GM23248 (cell line): Measurements from ENCODE around the gene COX19. TPM values are rescaled to one million over a fixed set of nuclear protein-coding genes. Genes with fewer than 3 reads are reported as not detected.
"Not testable (repeated sequence)": the region's sequence is repeated elsewhere in the genome, so short reads cannot be mapped to it uniquely, and the experiment has no call there.

Experiments used
- DNase-seq: peaks from one replicate; pipeline ENCODE4 v3.0.0-alpha.2; 2015
- H2AFZ ChIP-seq: fragments of 200-600 bp; sonication (generic); 2 replicates; pipeline ENCODE4 v1.6.1; 2016; ENCODE audit warnings: antibody characterized with exemption
- H3F3A ChIP-seq: fragments of 200-600 bp; sonication (generic); 2 replicates; pipeline ENCODE4 v1.6.1; 2016; ENCODE audit warnings: mild to moderate bottlenecking, antibody characterized with exemption, mixed run types; ENCODE audit not compliant: insufficient read depth
- H3K27ac ChIP-seq: fragments of 200-600 bp; sonication (generic); 2 replicates; pipeline ENCODE4 v1.5.1; 2016; ENCODE audit warnings: mild to moderate bottlenecking
- H3K27me3 ChIP-seq: fragments of 200-600 bp; sonication (generic); replicated peaks from 2 replicates; pipeline ENCODE4 v1.6.1; 2016; ENCODE audit warnings: mild to moderate bottlenecking; ENCODE audit not compliant: insufficient read depth
- H3K36me3 ChIP-seq: fragments of 200-600 bp; sonication (generic); 2 replicates; pipeline ENCODE4 v1.6.1; 2016; ENCODE audit warnings: low read depth, mild to moderate bottlenecking
- H3K4me1 ChIP-seq: fragments of 200-600 bp; sonication (generic); 2 replicates; pipeline ENCODE4 v1.6.1; 2016; ENCODE audit warnings: mild to moderate bottlenecking; ENCODE audit not compliant: insufficient read depth
- H3K4me2 ChIP-seq: fragments of 200-600 bp; sonication (generic); one replicate; pipeline ENCODE4 v1.6.1; 2016; ENCODE audit warnings: mild to moderate bottlenecking; ENCODE audit not compliant: unreplicated experiment
- H3K4me3 ChIP-seq: fragments of 200-600 bp; sonication (generic); 2 replicates; pipeline ENCODE4 v1.5.1; 2016; ENCODE audit warnings: mild to moderate bottlenecking
- H3K79me2 ChIP-seq: fragments of 200-600 bp; sonication (generic); 2 replicates; pipeline ENCODE4 v1.6.1; 2016; ENCODE audit warnings: mild to moderate bottlenecking; ENCODE audit not compliant: insufficient read depth
- H3K9ac ChIP-seq: fragments of 200-600 bp; sonication (generic); 2 replicates; pipeline ENCODE4 v1.6.1; 2016; ENCODE audit warnings: mild to moderate bottlenecking
- H3K9me2 ChIP-seq: fragments of 200-600 bp; sonication (generic); 2 replicates; pipeline ENCODE4 v1.6.1; 2016; ENCODE audit warnings: mixed run types, mild to moderate bottlenecking, moderate library complexity; ENCODE audit not compliant: insufficient read depth
- H3K9me3 ChIP-seq: fragments of 200-600 bp; sonication (generic); one replicate; pipeline ENCODE4 v1.6.1; 2017; ENCODE audit warnings: low read depth
- H4K20me1 ChIP-seq: fragments of 200-600 bp; sonication (generic); 2 replicates; pipeline ENCODE4 v1.6.0; 2016; ENCODE audit not compliant: insufficient read depth
- EZH2 ChIP-seq: fragments of 200-600 bp; sonication (generic); IDR thresholded peaks from 2 replicates; pipeline ENCODE4 v1.6.1; 2018; ENCODE audit warnings: antibody characterized with exemption, mild to moderate bottlenecking; ENCODE audit not compliant: insufficient read depth, poor library complexity, severe bottlenecking
- EZH2phosphoT487 ChIP-seq: fragments of 200-600 bp; sonication (generic); IDR thresholded peaks from 2 replicates; pipeline ENCODE4 v1.6.1; 2018; ENCODE audit warnings: antibody characterized with exemption, moderate library complexity, mild to moderate bottlenecking, low read depth; ENCODE audit not compliant: insufficient read depth
- WGBS, 2 experiments: methylation state at CpG; one replicate each; pipeline ENCODE4 v1.1.6; 2015 to 2017; ENCODE audit warnings: low lambda C conversion rate in 2 of 2, low coverage in 1 of 2; ENCODE audit errors: missing lambda C conversion rate in 2 of 2; 5-methylcytosine and 5-hydroxymethylcytosine counted together
- in situ Hi-C: fragments of 300-500 bp; cut with MboI; formaldehyde crosslinking; loops from 2 replicates; pipeline ENCODE4 v1.15.0; 2020
- polyA plus RNA-seq: library from polyadenylated mRNA; unstranded; fragments of >200 nt; fragmentation: Nextera tagmentation; extraction: Ambion mirVana; gene quantifications from 2 replicates; pipeline ENCODE4 v1.2.1, GENCODE V29; 2016
- total RNA-seq: library from RNA; depleted of rRNA; stranded (reverse); fragments of >200 nt; shearing (Covaris generic); gene quantifications from 2 replicates; pipeline ENCODE4 v1.2.3, GENCODE V29; 2014

Gene COX19
- total and polyA plus RNA-seq, 2 experiments from 2014 or later, result 5.5 to 9.9 TPM

GRCh38 chr7:1001069-1001770 lies 25.9 kb upstream of the COX19 start:
- H3K4me3 ChIP-seq, H3K4me1 ChIP-seq, H3K9me2 ChIP-seq, H3K9ac ChIP-seq, H3K27me3 ChIP-seq, DNase-seq, H3K79me2 ChIP-seq, in situ Hi-C loops, H3K27ac ChIP-seq, H3K36me3 ChIP-seq, H3K4me2 ChIP-seq, H3F3A ChIP-seq, H2AFZ ChIP-seq, H4K20me1 ChIP-seq, H3K9me3 ChIP-seq: not testable (repeated sequence)
- 85 to 89% methylated on average over 6 to 14 of the region's 14 CpGs for WGBS, 2 experiments

- Histone ChIP-seq H3K4me2 (no peak overlapping the region), H3K9ac (no peak overlapping the region), H4K20me1 (no peaks in the 10 kb centered on the region), H3K4me1 (no peaks in the 10 kb centered on the region), H3K27ac (no peak overlapping the region), H3K36me3 (no peaks in the 10 kb centered on the region), H3F3A (no peaks in the 10 kb centered on the region), H3K9me3 (no peaks in the 10 kb centered on the region), H3K79me2 (no peaks in the 10 kb centered on the region), H2AFZ (no peak overlapping the region), H3K9me2 (no peaks in the 10 kb centered on the region), H3K27me3 (no peaks in the 10 kb centered on the region), H3K4me3 (no peak overlapping the region)
- 94 to 96% methylated on average over 27 to 52 of the region's 52 CpGs for WGBS, 2 experiments
- TF ChIP-seq EZH2phosphoT487 (no peak), EZH2 (no peak)
- in situ Hi-C loops, result no loop called here
- no peak for DNase-seq
These were observed 24.9 kb upstream of the COX19 start for GRCh38 chr7:999941-1000935.

GRCh38 chr7:999149-999879 lies 24.0 kb upstream of the COX19 start:
- 83 to 87% methylated on average over 28 of the region's 28 CpGs for WGBS, 2 experiments

More at GRCh38 chr7:999149-999879, 24.0 kb upstream of the COX19 start:
- H3K9me3 ChIP-seq, result no peaks in the 10 kb centered on the region
- TF ChIP-seq EZH2 (no peak), EZH2phosphoT487 (no peak)
- no peaks in the 10 kb centered on the region for H3K9me2 ChIP-seq
- no peaks in the 10 kb centered on the region for H3K4me1 ChIP-seq
- no peaks in the 10 kb centered on the region for H4K20me1 ChIP-seq
- DNase-seq, result no peak
- no peaks in the 10 kb centered on the region for H3F3A ChIP-seq
- no peak overlapping the region for H3K9ac ChIP-seq
- no peaks in the 10 kb centered on the region for H3K79me2 ChIP-seq
- H3K27ac ChIP-seq, result no peak overlapping the region
- H3K27me3 ChIP-seq, result no peaks in the 10 kb centered on the region
- in situ Hi-C loops, result no loop called here
- no peaks in the 10 kb centered on the region for H3K36me3 ChIP-seq
- no peak overlapping the region for H2AFZ ChIP-seq
- no peak overlapping the region for H3K4me2 ChIP-seq
- H3K4me3 ChIP-seq, result no peak overlapping the region
